PFSK-1 (cell line): ENCODE data around the gene ZFHX3.

Experiments used
- POLR2AphosphoS5 ChIP-seq: IDR thresholded peaks from 2 replicates; pipeline ENCODE4 v1.6.1; 2012; ENCODE audit warnings: low read depth, mild to moderate bottlenecking, control low read depth, low read length, moderate library complexity
- SIN3A ChIP-seq: IDR thresholded peaks from 2 replicates; pipeline ENCODE4 v1.6.1; 2012; ENCODE audit warnings: mild to moderate bottlenecking, low read length, moderate library complexity, borderline replicate concordance; ENCODE audit not compliant: insufficient read depth
- TAF1 ChIP-seq: IDR thresholded peaks from 2 replicates; pipeline ENCODE4 v1.6.1; 2012; ENCODE audit warnings: low read length, control low read depth, borderline replicate concordance; ENCODE audit not compliant: insufficient read depth
- TF ChIP-seq, protein P1 (sequence below), 2 experiments: IDR thresholded peaks; 2 replicates each; pipeline versions ENCODE4 v1.6.1 to v1.8.0; 2011 to 2012; ENCODE audit warnings: low read depth in 2 of 2, low read length in 2 of 2, control low read depth in 1 of 2, inconsistent platforms in 1 of 2, mild to moderate bottlenecking in 1 of 2, moderate library complexity in 1 of 2; ENCODE audit not compliant: insufficient read depth in 1 of 2

DNA sequence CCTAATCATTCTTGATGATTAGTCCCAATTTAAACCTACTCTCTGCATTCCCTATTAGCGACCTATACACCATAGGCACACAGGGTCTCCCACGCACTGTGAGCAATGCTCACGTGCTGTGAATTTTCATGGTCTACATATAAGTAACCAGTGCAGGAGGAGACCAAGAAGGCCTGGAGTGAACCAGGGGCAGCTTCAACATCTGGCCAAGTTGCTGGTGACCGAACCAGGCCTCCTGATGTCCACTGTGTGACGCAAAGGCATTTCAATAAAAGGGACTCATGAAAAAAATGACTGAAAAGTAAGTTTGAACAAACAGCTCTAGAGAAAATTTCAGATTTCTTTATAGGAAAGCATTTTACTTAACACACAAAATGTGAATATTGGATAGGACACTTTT is 107.0 kb downstream of the ZFHX3 start:
- TF ChIP-seq, protein P1, sequence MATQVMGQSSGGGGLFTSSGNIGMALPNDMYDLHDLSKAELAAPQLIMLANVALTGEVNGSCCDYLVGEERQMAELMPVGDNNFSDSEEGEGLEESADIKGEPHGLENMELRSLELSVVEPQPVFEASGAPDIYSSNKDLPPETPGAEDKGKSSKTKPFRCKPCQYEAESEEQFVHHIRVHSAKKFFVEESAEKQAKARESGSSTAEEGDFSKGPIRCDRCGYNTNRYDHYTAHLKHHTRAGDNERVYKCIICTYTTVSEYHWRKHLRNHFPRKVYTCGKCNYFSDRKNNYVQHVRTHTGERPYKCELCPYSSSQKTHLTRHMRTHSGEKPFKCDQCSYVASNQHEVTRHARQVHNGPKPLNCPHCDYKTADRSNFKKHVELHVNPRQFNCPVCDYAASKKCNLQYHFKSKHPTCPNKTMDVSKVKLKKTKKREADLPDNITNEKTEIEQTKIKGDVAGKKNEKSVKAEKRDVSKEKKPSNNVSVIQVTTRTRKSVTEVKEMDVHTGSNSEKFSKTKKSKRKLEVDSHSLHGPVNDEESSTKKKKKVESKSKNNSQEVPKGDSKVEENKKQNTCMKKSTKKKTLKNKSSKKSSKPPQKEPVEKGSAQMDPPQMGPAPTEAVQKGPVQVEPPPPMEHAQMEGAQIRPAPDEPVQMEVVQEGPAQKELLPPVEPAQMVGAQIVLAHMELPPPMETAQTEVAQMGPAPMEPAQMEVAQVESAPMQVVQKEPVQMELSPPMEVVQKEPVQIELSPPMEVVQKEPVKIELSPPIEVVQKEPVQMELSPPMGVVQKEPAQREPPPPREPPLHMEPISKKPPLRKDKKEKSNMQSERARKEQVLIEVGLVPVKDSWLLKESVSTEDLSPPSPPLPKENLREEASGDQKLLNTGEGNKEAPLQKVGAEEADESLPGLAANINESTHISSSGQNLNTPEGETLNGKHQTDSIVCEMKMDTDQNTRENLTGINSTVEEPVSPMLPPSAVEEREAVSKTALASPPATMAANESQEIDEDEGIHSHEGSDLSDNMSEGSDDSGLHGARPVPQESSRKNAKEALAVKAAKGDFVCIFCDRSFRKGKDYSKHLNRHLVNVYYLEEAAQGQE (IDR thresholded peaks at IDR 0.05; ENCODE audit: insufficient read depth in 1 of 2, low read depth in 2 of 2, low read length in 2 of 2) = no peak
- no peak for TF ChIP-seq TAF1
- no peak for TF ChIP-seq SIN3A
- no peak for TF ChIP-seq POLR2AphosphoS5
